ENCODE data around the gene MAP3K3. TPM values are rescaled to one million over a fixed set of nuclear protein-coding genes. Genes with fewer than 3 reads are reported as not detected.
A peak's percentile ranks its signal among the peaks of the same experiment; 100 is the strongest.

Gene MAP3K3
- total RNA-seq, 2 donors from 2014 or later: 38.2 to 94.7 TPM

DNA sequence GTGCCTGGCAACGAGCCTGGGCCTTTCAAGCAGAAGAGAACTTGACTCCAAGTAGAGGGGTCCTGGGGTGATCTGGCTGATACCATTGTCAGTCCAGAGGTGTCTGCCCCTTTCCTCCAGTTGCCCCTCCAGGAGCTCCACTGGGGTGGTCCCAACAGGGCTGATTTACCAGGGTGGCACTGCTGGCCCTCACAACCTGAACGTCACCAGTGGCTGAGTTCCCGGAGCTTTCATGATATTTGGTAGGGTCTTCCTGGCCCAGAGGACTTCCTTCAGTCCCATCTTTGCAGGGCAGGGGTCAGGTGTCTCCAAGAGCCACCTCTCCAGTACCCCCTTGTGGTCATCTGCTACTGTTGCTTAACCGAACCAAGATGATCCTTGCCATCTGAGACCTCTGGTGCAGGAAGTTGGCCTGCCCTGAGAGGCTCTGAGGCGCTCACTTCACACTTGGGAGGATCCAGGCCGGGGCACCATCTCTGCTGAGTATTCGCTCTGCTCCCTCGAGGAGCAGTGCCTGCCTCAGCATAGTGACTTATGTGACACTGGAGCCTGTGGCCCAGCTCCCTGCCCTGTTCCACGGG lies 74.3 kb downstream of the MAP3K3 start:
- TF ChIP-seq, protein P1, sequence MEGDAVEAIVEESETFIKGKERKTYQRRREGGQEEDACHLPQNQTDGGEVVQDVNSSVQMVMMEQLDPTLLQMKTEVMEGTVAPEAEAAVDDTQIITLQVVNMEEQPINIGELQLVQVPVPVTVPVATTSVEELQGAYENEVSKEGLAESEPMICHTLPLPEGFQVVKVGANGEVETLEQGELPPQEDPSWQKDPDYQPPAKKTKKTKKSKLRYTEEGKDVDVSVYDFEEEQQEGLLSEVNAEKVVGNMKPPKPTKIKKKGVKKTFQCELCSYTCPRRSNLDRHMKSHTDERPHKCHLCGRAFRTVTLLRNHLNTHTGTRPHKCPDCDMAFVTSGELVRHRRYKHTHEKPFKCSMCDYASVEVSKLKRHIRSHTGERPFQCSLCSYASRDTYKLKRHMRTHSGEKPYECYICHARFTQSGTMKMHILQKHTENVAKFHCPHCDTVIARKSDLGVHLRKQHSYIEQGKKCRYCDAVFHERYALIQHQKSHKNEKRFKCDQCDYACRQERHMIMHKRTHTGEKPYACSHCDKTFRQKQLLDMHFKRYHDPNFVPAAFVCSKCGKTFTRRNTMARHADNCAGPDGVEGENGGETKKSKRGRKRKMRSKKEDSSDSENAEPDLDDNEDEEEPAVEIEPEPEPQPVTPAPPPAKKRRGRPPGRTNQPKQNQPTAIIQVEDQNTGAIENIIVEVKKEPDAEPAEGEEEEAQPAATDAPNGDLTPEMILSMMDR (IDR thresholded peaks at IDR 0.05): peak in 1 of 2 donors; percentile 36
- Histone ChIP-seq H3K27ac (no peak overlapping the region), H3K9me3 (no peaks in the 10 kb centered on the region), H3K4me1 (peaks cover 0 to 35% of the 10 kb centered on the region in 2 donors), H3K27me3 (no peaks in the 10 kb centered on the region), H3K36me3 (peaks cover 32% of the 10 kb centered on the region), H3K4me3 (no peak overlapping the region)
- DNase-seq (ENCODE audit: low spot score): no peak

DNA sequence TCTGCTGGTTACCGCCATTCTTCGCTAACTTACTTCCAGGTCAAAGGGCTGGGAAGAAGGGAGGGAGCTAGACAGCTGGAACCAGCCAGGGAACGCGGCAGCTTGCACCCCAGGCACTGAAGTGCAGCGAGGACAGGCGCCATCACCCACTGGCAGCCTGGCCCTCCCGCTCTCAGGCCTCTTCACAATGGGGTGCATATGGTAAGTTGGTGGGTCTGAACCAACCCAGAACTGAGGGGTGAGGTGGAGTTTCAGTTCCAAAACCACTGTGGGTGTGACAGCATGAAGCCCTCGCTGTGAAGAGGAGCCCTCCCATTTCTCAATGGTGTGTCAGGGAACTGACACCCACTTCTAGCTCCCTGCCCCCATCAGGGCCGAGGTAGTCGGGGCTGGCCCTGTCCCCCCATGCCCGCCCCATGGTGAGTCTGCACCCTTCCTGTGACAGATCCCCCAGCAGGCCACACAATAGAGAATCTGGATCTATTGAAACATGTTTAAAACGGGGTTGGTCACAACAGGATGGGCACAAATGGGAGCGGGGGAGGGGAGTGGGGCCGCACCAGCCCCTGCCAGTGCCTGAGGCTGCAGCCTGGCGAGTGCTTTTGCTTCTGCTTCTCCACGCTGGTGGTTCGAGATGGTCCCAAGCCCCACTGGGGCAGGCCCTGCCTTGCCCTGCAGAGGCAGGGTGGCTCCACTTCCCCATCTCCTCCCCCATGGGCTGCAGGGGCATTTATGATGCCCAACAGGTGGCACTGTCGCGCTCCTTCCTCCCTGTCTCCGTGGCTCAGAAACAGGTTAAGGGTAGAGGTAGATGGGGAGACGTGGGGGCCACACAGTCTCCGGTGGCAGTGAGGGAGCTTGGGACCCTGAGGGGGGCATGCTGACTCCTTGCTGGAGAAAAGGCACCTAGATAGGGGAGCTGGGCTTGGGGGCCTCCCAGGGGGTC lies 75.4 kb downstream of the MAP3K3 start:
- TF ChIP-seq, protein P1 (IDR thresholded peaks at IDR 0.05): peak in 1 of 2 donors; percentile 54
- H3K4me3 ChIP-seq: no peak overlapping the region
- no peak for DNase-seq (ENCODE audit: low spot score)
- H3K9me3 ChIP-seq: no peaks in the 10 kb centered on the region
- H3K36me3 ChIP-seq: peaks cover 20% of the 10 kb centered on the region
- no peak overlapping the region for H3K27ac ChIP-seq
- H3K4me1 ChIP-seq: peaks cover 0 to 39% of the 10 kb centered on the region in 2 donors
- no peaks in the 10 kb centered on the region for H3K27me3 ChIP-seq

DNA sequence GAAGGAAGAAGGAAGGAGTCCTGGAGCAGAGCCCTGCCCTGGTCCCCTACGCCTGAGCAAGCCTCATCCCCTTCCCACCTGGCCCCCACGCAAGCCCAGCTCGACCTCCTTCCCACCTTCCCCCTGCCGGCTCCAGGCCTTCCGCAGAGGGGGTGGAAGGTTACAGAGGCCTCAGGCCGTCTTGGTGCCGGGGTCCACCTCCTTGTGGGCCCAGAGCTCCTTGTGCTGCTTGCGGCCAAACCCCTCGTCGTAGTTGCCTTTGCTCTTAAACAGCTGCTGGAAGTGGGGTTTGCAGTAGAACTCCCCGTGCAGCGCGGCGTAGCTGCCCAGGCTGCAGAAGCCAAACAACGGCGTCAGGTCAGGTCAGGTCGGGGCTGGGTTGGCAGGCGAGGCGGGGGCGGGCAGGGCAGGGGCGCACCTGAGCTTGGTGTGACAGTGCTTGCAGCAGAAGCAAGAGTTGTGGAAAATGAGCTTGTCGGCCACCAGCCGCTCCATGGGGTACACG lies 76.2 kb downstream of the MAP3K3 start:
- peak overlapping the region in 1 of 2 donors; percentile 63 for H3K27ac ChIP-seq
- H3K4me3 ChIP-seq: peak overlapping the region in 1 of 2 donors; percentile 72
- no peaks in the 10 kb centered on the region for H3K9me3 ChIP-seq
- TF ChIP-seq, protein P1 (IDR thresholded peaks at IDR 0.05): no peak
- DNase-seq (ENCODE audit: low spot score): no peak
- peaks cover 16% of the 10 kb centered on the region for H3K36me3 ChIP-seq
- peaks cover 0 to 39% of the 10 kb centered on the region in 2 donors for H3K4me1 ChIP-seq
- H3K27me3 ChIP-seq: no peaks in the 10 kb centered on the region

DNA sequence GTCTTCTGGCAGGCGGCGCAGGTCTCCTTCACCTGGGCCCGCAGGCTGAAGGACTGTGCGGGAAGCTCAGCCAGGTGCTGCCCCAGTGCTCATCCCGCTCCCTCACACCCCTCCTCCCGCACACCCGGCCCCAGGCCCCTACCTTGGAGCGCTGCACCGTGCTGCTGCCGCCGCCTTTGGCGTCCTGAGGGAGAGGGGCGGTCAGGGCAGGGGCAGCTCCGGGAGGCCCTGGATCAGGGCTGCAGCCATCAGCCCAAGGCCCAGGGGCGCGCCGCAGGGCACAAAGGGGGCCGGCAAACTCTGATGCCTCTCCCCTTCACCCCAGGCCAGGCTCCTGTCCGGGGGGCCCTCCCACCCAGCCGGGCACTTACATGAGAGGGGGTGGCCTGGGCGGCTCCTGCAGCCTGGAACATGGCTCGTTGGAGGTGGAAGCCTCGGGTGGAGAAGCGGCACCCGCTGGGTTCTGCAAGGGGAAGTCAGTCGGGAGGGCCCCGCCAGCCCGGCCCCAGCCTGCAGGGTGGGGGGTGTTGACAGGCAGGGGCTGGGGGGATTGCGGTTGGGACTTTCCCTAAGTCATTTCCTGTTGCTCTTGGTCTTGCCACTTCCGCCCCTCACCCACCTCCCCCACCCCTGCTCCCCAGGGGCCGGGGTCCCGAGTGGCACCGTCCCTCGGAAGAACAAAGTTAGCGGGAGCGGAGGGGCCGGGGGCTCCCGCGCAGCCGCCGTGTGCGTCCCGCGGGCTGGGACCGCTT lies 76.8 kb downstream of the MAP3K3 start:
- peaks cover 15% of the 10 kb centered on the region for H3K36me3 ChIP-seq

More for the DNA sequence above, 76.8 kb downstream of the MAP3K3 start:
- DNase-seq (ENCODE audit: low spot score): no peak
- peaks cover 0 to 39% of the 10 kb centered on the region in 2 donors for H3K4me1 ChIP-seq
- TF ChIP-seq, protein P1 (IDR thresholded peaks at IDR 0.05): no peak
- peak overlapping the region; percentile 51 to 72 for H3K4me3 ChIP-seq
- peak overlapping the region; percentile 63 to 77 for H3K27ac ChIP-seq
- no peaks in the 10 kb centered on the region for H3K9me3 ChIP-seq
- no peaks in the 10 kb centered on the region for H3K27me3 ChIP-seq

Measured in right atrium auricular region (tissue), 2 donors.